ENCODE results near the gene NDUFAF5.

DNA sequence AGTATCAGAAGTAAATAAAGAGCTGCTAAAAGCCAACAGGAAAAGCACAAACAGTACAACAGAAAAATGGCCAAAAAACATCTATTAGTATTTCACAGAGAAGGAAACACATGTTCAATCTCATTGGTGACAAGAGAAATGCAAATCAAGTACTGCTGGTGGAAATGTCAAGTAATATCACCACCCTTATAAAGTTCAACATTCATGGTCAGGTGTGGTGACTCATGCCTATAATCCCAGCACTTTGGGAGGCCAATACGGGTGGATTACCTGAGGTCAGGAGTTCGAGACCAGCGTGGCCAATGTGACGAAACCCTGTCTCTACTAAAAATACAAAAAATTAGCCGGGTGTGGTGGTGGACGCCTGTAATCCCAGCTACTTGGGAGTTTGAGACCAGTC, 42.9 kb upstream of the NDUFAF5 start:
- TF ChIP-seq, protein P1, sequence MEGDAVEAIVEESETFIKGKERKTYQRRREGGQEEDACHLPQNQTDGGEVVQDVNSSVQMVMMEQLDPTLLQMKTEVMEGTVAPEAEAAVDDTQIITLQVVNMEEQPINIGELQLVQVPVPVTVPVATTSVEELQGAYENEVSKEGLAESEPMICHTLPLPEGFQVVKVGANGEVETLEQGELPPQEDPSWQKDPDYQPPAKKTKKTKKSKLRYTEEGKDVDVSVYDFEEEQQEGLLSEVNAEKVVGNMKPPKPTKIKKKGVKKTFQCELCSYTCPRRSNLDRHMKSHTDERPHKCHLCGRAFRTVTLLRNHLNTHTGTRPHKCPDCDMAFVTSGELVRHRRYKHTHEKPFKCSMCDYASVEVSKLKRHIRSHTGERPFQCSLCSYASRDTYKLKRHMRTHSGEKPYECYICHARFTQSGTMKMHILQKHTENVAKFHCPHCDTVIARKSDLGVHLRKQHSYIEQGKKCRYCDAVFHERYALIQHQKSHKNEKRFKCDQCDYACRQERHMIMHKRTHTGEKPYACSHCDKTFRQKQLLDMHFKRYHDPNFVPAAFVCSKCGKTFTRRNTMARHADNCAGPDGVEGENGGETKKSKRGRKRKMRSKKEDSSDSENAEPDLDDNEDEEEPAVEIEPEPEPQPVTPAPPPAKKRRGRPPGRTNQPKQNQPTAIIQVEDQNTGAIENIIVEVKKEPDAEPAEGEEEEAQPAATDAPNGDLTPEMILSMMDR (IDR thresholded peaks at IDR 0.05), result no peak
- no peak for TF ChIP-seq POLR2A (IDR thresholded peaks at IDR 0.05)

Measured in lower leg skin (tissue), 3 donors.